Mononuclear cell (primary cell): ENCODE data around the gene LRRIQ3. TPM values are rescaled to one million over a fixed set of nuclear protein-coding genes. Genes with fewer than 3 reads are reported as not detected.

Source experiments
- H3K27me3 ChIP-seq: 2 replicates; pipeline ENCODE4 v1.6.0; 2011; ENCODE audit warnings: low read length, control low read depth; ENCODE audit not compliant: insufficient read depth
- H3K4me1 ChIP-seq: 2 replicates; pipeline ENCODE4 v1.5.1; 2011; ENCODE audit warnings: mild to moderate bottlenecking, low read length, control low read depth; ENCODE audit not compliant: insufficient read depth
- H3K4me3 ChIP-seq: 2 replicates; pipeline ENCODE4 v1.5.1; 2011; ENCODE audit warnings: mild to moderate bottlenecking, low read length, moderate library complexity
- H3K9me3 ChIP-seq: 2 replicates; pipeline ENCODE4 v1.5.1; 2011; ENCODE audit warnings: low read depth, mild to moderate bottlenecking, control low read depth, low read length
- total RNA-seq: library from RNA; depleted of rRNA; stranded (reverse); fragments of >200 nt; gene quantifications from one replicate; pipeline ENCODE4 v1.2.3, GENCODE V29; 2012

Gene LRRIQ3
- total RNA-seq, 1 donor: 0.21 TPM

GRCh38 chr1:74012583-74012982, 185.4 kb downstream of the LRRIQ3 start:
- Histone ChIP-seq H3K27me3 (no peaks in the 10 kb centered on the region), H3K4me3 (no peak overlapping the region), H3K4me1 (no peaks in the 10 kb centered on the region), H3K9me3 (no peaks in the 10 kb centered on the region)

DNA sequence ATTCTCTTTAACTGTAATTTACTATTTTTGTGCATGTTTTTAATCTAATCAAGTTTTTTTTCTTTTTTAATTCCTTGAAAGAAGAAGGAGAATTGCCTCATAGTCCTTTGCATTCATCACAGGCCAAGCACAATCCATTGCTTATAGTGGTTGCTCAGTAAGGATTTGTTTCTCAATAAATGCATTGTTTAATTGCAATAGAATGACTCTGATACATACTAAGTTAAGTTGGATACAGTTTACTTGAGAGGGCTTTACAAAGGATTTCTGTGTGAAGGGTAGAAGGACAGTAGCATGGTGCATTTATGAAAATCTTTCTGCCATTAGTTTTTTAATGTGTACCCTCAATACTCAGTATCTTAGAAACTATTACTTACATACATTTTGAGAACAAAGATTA, 186.2 kb downstream of the LRRIQ3 start:
- no peak overlapping the region for H3K4me3 ChIP-seq
- H3K27me3 ChIP-seq: no peaks in the 10 kb centered on the region
- H3K4me1 ChIP-seq: no peaks in the 10 kb centered on the region
- no peaks in the 10 kb centered on the region for H3K9me3 ChIP-seq

DNA sequence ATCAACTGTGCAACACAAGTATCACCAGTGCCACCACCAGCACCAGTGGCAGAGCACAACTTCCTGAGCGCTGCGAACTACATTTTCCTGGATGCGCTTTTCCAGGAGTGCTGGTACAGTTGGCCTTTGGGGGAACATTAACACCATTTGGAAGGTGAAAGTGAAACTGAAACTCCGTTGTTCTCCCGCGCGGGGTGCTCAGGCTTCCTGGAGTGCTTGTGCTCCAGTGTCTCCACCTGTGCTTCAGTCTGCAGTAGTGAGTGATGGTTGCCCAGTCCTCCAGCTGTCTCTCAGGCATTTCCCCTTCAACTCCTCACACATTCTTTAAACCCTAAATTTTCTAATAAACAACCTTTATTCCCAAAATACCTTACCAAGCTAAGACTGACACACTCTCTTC, 187.8 kb downstream of the LRRIQ3 start:
- Histone ChIP-seq H3K9me3 (no peaks in the 10 kb centered on the region), H3K27me3 (no peaks in the 10 kb centered on the region), H3K4me3 (no peak overlapping the region), H3K4me1 (no peaks in the 10 kb centered on the region)

- Histone ChIP-seq H3K4me1 (no peaks in the 10 kb centered on the region), H3K27me3 (no peaks in the 10 kb centered on the region), H3K9me3 (no peaks in the 10 kb centered on the region), H3K4me3 (no peak overlapping the region)
These were observed 192.4 kb downstream of the LRRIQ3 start for GRCh38 chr1:74005533-74005932.

- no peaks in the 10 kb centered on the region for H3K27me3 ChIP-seq
- H3K4me1 ChIP-seq: no peaks in the 10 kb centered on the region
- no peaks in the 10 kb centered on the region for H3K9me3 ChIP-seq
- H3K4me3 ChIP-seq: no peak overlapping the region
These were observed 194.2 kb downstream of the LRRIQ3 start for GRCh38 chr1:74003806-74004205.

GRCh38 chr1:73998348-73998959, 199.5 kb downstream of the LRRIQ3 start:
- H3K9me3 ChIP-seq: no peaks in the 10 kb centered on the region
- no peaks in the 10 kb centered on the region for H3K27me3 ChIP-seq
- H3K4me3 ChIP-seq: no peak overlapping the region
- H3K4me1 ChIP-seq: no peaks in the 10 kb centered on the region

GRCh38 chr1:73980324-73981040, 217.5 kb downstream of the LRRIQ3 start:
- H3K4me1 ChIP-seq: no peaks in the 10 kb centered on the region
- no peaks in the 10 kb centered on the region for H3K9me3 ChIP-seq
- no peak overlapping the region for H3K4me3 ChIP-seq
- no peaks in the 10 kb centered on the region for H3K27me3 ChIP-seq

GRCh38 chr1:73979684-73980083, 218.3 kb downstream of the LRRIQ3 start:
- Histone ChIP-seq H3K27me3 (no peaks in the 10 kb centered on the region), H3K4me1 (no peaks in the 10 kb centered on the region), H3K4me3 (no peak overlapping the region), H3K9me3 (no peaks in the 10 kb centered on the region)

GRCh38 chr1:73978964-73979363, 219.0 kb downstream of the LRRIQ3 start:
- Histone ChIP-seq H3K9me3 (no peaks in the 10 kb centered on the region), H3K4me3 (no peak overlapping the region), H3K4me1 (no peaks in the 10 kb centered on the region), H3K27me3 (no peaks in the 10 kb centered on the region)

Other genes starting within 250 kb of the LRRIQ3 start
- gene FPGT, start 66 bp upstream of the LRRIQ3 start, total RNA-seq: 5.6 TPM
- gene TNNI3K, start 37.2 kb upstream of the LRRIQ3 start, total RNA-seq: 0.94 TPM